IMR-90 (cell line): Measurements from ENCODE around the gene LRRC3C. TPM values are rescaled to one million over a fixed set of nuclear protein-coding genes. Genes with fewer than 3 reads are reported as not detected.
"Not testable (repeated sequence)": the region's sequence is repeated elsewhere in the genome, so short reads cannot be mapped to it uniquely, and the experiment has no call there.

Experiments used
- ATAC-seq: fragments of 200-7000 bp; cut with Tn5 transposase; 2 replicates; pipeline ENCODE4 v1.9.1; 2020; ENCODE audit warnings: low read depth, mild to moderate bottlenecking, moderate library complexity
- BruUV-seq: library from RNA; stranded (reverse); fragments of 400-500 nt; replicated peaks from 2 replicates; lab custom pipeline; 2021; lab: Mats Ljungman, UMichigan
- CTCF ChIA-PET: fragments of 300-600 bp; formaldehyde crosslinking; extraction: SDS; loops from one replicate; lab custom pipeline; 2021; ENCODE audit warnings: antibody characterized with exemption; lab: Yijun Ruan, JAX
- POLR2A ChIA-PET: fragments of 300-600 bp; sonication (Branson Sonifier 250); formaldehyde crosslinking; loops from one replicate; lab custom pipeline; 2022; ENCODE audit warnings: antibody characterized with exemption; ENCODE audit not compliant: unreplicated experiment; lab: Charles Lee
- DNase-seq: peaks from one replicate; pipeline ENCODE4 v3.0.0; 2013
- H2AFZ ChIP-seq: replicated peaks from 2 replicates; pipeline ENCODE3; 2013; ENCODE audit warnings: low read length, mild to moderate bottlenecking; ENCODE audit not compliant: poor library complexity
- H2AK5ac ChIP-seq: 2 replicates; pipeline ENCODE4 v1.6.1; 2013; ENCODE audit warnings: low read depth, low read length, inconsistent platforms
- H2AK9ac ChIP-seq: replicated peaks from 2 replicates; pipeline ENCODE3; 2013; ENCODE audit warnings: mild to moderate bottlenecking, low read depth, low read length, moderate library complexity; ENCODE audit not compliant: poor library complexity
- H2BK120ac ChIP-seq: 2 replicates; pipeline ENCODE4 v1.6.1; 2013; ENCODE audit warnings: low read depth, low read length, inconsistent platforms
- H2BK15ac ChIP-seq: 3 replicates; pipeline ENCODE4 v1.6.1; 2013; ENCODE audit warnings: low read depth, low read length, inconsistent platforms
- H2BK20ac ChIP-seq: 2 replicates; pipeline ENCODE4 v1.6.1; 2013; ENCODE audit warnings: low read depth, mild to moderate bottlenecking, inconsistent platforms, low read length, moderate library complexity
- H2BK5ac ChIP-seq: 2 replicates; pipeline ENCODE4 v1.6.1; 2013; ENCODE audit warnings: mild to moderate bottlenecking, low read depth, low read length, inconsistent platforms; ENCODE audit not compliant: poor library complexity, severe bottlenecking
- H3K14ac ChIP-seq: replicated peaks from 2 replicates; pipeline ENCODE4 v1.6.1; 2013; ENCODE audit warnings: low read depth, low read length, inconsistent platforms
- H3K18ac ChIP-seq: 2 replicates; pipeline ENCODE4 v1.6.1; 2013; ENCODE audit warnings: low read depth, low read length, control low read depth
- H3K23ac ChIP-seq: 2 replicates; pipeline ENCODE4 v1.6.1; 2013; ENCODE audit warnings: low read depth, low read length, inconsistent platforms
- H3K27ac ChIP-seq: 2 replicates; pipeline ENCODE4 v1.5.1; 2013; ENCODE audit warnings: mild to moderate bottlenecking, control low read depth, low read length; ENCODE audit not compliant: insufficient read depth
- H3K27me3 ChIP-seq: 2 replicates; pipeline ENCODE4 v1.6.1; 2013; ENCODE audit warnings: low read length; ENCODE audit not compliant: control insufficient read depth, insufficient read depth
- H3K36me3 ChIP-seq: 2 replicates; pipeline ENCODE4 v1.6.1; 2013; ENCODE audit warnings: low read length, mixed read lengths; ENCODE audit not compliant: control insufficient read depth, insufficient read depth
- H3K4ac ChIP-seq: 2 replicates; pipeline ENCODE4 v1.6.1; 2013; ENCODE audit warnings: low read depth, low read length, inconsistent platforms
- H3K4me1 ChIP-seq: 2 replicates; pipeline ENCODE4 v1.6.1; 2013; ENCODE audit warnings: low read length, mixed read lengths; ENCODE audit not compliant: control insufficient read depth, insufficient read depth
- H3K4me2 ChIP-seq: 2 replicates; pipeline ENCODE4 v1.6.1; 2013; ENCODE audit warnings: low read depth, mild to moderate bottlenecking, control low read depth, low read length, moderate library complexity
- H3K4me3 ChIP-seq: 2 replicates; pipeline ENCODE4 v1.5.1; 2013; ENCODE audit warnings: low read depth, mild to moderate bottlenecking, control low read depth, low read length, moderate library complexity; ENCODE audit not compliant: insufficient read depth
- H3K56ac ChIP-seq: 2 replicates; pipeline ENCODE4 v1.6.1; 2013; ENCODE audit warnings: low read length, inconsistent platforms; ENCODE audit not compliant: insufficient read depth; ENCODE audit errors: extremely low read depth
- H3K79me1 ChIP-seq, 2 experiments: 2 replicates each; pipeline ENCODE4 v1.6.1; 2013; ENCODE audit warnings: low read length in 2 of 2, inconsistent platforms in 1 of 2, low read depth in 1 of 2
- H3K9ac ChIP-seq: 2 replicates; pipeline ENCODE4 v1.6.1; 2013; ENCODE audit warnings: low read depth, low read length, control low read depth
- H3K9me1 ChIP-seq: 2 replicates; pipeline ENCODE4 v1.6.1; 2013; ENCODE audit warnings: low read length, inconsistent platforms; ENCODE audit not compliant: insufficient read depth
- H3K9me3 ChIP-seq: 2 replicates; pipeline ENCODE4 v1.6.1; 2013; ENCODE audit warnings: low read length; ENCODE audit not compliant: control insufficient read depth, insufficient read depth
- H4K20me1 ChIP-seq: 2 replicates; pipeline ENCODE4 v1.6.1; 2013; ENCODE audit warnings: low read length, inconsistent platforms; ENCODE audit not compliant: insufficient read depth
- H4K5ac ChIP-seq: 2 replicates; pipeline ENCODE4 v1.6.1; 2013; ENCODE audit warnings: mild to moderate bottlenecking, low read depth, low read length, control low read depth
- H4K8ac ChIP-seq, 2 experiments: 2 replicates each; pipeline ENCODE4 v1.6.1; 2013; ENCODE audit warnings: low read depth in 2 of 2, low read length in 2 of 2, control low read depth in 1 of 2, inconsistent platforms in 1 of 2
- H4K91ac ChIP-seq: 2 replicates; pipeline ENCODE4 v1.6.1; 2013; ENCODE audit warnings: low read depth, low read length, inconsistent platforms; ENCODE audit not compliant: insufficient read depth
- MXI1 ChIP-seq: IDR thresholded peaks from 2 replicates; pipeline ENCODE4 v1.6.1; 2012; ENCODE audit warnings: low read depth, mild to moderate bottlenecking, low read length, moderate library complexity, borderline replicate concordance
- RFX5 ChIP-seq: IDR thresholded peaks from 2 replicates; pipeline ENCODE4 v1.8.0; 2012; ENCODE audit warnings: low read depth, mild to moderate bottlenecking, low read length, moderate library complexity
- WGBS, 2 experiments: methylation state at CpG; one replicate each; pipeline versions ENCODE4 v1.1.5 to v1.1.7; 2013; ENCODE audit warnings: missing lambda C conversion rate in 2 of 2; ENCODE audit not compliant: insufficient read length in 1 of 2; ENCODE audit errors: extremely low coverage in 2 of 2; 5-methylcytosine and 5-hydroxymethylcytosine counted together
- dilution Hi-C: fragments of 300-500 bp; cut with HindIII; formaldehyde crosslinking; loops from one replicate; pipeline ENCODE4 v1.14.3; 2018; ENCODE audit warnings: low sequenced_read_pairs; ENCODE audit not compliant: unreplicated experiment
- in situ Hi-C: fragments of 300-500 bp; cut with MboI; formaldehyde crosslinking; loops from 3 replicates; pipeline ENCODE4 v1.14.3; 2019; ENCODE audit warnings: low sequenced_read_pairs, inconsistent platforms, mixed read lengths
- intact Hi-C: fragments of 100-400 bp; cut with micrococcal nuclease; formaldehyde crosslinking; loops from 2 replicates; pipeline ENCODE4 v1.10.0; 2022
- polyA plus RNA-seq, 3 experiments: library from polyadenylated mRNA; depleted of rRNA; stranded (reverse); fragments of >200 nt; gene quantifications; 2 replicates each; pipeline ENCODE4 v1.2.3, GENCODE V29; 2012; ENCODE audit warnings: low replicate concordance in 1 of 3
- total RNA-seq: library from RNA; depleted of rRNA; stranded (reverse); fragments of >200 nt; gene quantifications from 2 replicates; pipeline ENCODE4 v1.2.3, GENCODE V29; 2012
- TF ChIP-seq, protein P1 (sequence below): fragments of 150-350 bp; IDR thresholded peaks from 2 replicates; pipeline ENCODE4 v1.6.1; 2017; ENCODE audit warnings: mild to moderate bottlenecking, antibody characterized with exemption, low read length, low read depth

LRRC3C gene
- total and polyA plus RNA-seq, 2 of the 4 experiments (the other 2 are of a cell fraction), result not detected

DNA sequence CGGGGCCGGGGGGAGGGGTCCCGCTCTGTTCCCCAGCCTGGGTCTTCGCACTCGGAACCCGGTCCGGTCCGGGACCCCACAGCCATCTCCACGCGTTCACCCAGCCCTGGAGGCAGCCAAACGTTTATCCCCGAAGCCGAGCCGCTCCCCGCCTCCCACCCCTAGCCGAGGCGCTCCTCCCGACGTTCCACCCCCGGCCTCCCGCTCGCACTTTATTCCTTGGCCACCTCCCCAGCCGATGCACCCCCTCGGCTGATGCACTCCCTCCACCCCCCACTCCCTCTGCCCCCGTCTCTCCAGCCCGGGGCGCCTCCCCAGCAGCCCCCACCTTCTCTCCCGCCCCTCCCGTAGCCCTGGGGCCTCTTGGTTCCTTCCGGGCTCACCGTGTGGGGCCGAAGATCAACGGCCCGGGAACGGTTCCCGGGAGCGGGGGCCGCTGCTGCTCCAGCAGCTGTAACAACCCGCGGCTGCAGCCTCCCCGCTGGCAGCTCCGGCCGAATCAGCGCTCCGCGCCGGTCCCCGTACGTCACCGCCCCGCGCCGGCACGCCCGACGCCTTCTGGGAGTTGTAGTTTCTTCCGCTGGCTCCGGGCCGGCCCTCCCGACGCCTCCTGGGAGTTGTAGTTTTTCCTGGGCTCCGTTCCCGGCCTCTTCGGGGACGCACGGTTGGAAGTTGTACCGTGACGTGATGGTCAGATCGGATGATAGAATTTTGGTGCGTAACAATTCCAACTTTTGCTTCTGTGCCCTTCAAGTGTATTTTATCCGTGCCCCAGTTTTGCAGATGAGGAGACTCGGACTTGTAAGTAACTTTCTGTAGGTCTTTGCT lies at the start of gene LRRC3C, which contains the start of gene ORMDL3 (continued):
- TF ChIP-seq, protein P1, sequence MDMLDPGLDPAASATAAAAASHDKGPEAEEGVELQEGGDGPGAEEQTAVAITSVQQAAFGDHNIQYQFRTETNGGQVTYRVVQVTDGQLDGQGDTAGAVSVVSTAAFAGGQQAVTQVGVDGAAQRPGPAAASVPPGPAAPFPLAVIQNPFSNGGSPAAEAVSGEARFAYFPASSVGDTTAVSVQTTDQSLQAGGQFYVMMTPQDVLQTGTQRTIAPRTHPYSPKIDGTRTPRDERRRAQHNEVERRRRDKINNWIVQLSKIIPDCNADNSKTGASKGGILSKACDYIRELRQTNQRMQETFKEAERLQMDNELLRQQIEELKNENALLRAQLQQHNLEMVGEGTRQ, result peak; percentile 34; the same call in 1 of the 2 replicates
- TF ChIP-seq MXI1, result no peak
- 0 out of 2 replicates have a peak, but pooled peaks have one; percentile 26 for TF ChIP-seq RFX5

DNA sequence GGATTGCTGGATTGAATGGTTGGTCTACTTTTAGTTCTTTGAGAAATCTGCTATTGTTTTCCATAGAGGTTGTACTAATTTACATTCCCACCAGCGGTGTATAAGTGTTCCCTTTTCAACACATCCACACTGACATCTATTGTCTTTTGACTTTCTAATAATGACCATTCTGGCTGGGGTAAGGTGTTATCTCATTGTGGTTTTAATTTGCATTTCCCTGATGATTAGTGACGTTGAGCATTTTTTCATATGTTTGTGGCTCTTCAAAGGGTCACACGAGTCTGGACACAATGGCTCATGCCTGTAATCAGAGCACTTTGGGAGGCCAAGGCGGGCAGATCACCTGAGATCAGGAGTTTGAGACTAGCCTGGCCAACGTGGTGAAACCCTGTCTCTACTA lies 41.4 kb upstream of the LRRC3C start:
- H3K23ac ChIP-seq, H2BK15ac ChIP-seq, in situ Hi-C loops, H3K9ac ChIP-seq, ATAC-seq, BruUV-seq, H3K18ac ChIP-seq, H3K79me1 ChIP-seq, H3K27ac ChIP-seq, H3K4me2 ChIP-seq, H2AK5ac ChIP-seq, H3K56ac ChIP-seq, H3K36me3 ChIP-seq, H2BK20ac ChIP-seq, H3K14ac ChIP-seq, H4K8ac ChIP-seq, H2BK120ac ChIP-seq, H4K20me1 ChIP-seq, H2BK5ac ChIP-seq, H3K9me1 ChIP-seq, H3K4ac ChIP-seq, POLR2A ChIA-PET, dilution Hi-C loops, H2AK9ac ChIP-seq, intact Hi-C loops, H3K9me3 ChIP-seq, H3K4me3 ChIP-seq, H4K91ac ChIP-seq, CTCF ChIA-PET, DNase-seq, H4K5ac ChIP-seq, H3K4me1 ChIP-seq, H2AFZ ChIP-seq: not testable (repeated sequence)
- H3K27me3 ChIP-seq, result peaks cover 23% of the 10 kb centered on the region
- WGBS, 2 experiments, result 30% methylated on average over 2 of the region's 5 CpGs; no CpG with 5 or more reads in 1 of the 2 experiments
